Stimulated activated memory B cell treated with anti-CD40 and anti-IgM and Interleukin-4, amounts not matched to agents 10 μg/mL and 1 μg/mL and 100 μg/mL, for 72 hours (primary cell): Measurements from ENCODE around the gene ACTR3.

Experiments used
- ATAC-seq: fragments of 150-1000 bp; cut with Tn5 transposase; 2 replicates; pipeline ENCODE4 v1.10.0; 2021
- H3K27ac Mint-ChIP-seq: one replicate; pipeline ENCODE4 v1.8.0; 2022; ENCODE audit warnings: mild to moderate bottlenecking, mixed read lengths
- H3K27me3 Mint-ChIP-seq: one replicate; pipeline ENCODE4 v1.8.0; 2022; ENCODE audit warnings: mixed read lengths
- H3K36me3 Mint-ChIP-seq: one replicate; pipeline ENCODE4 v1.8.0; 2022; ENCODE audit warnings: mixed read lengths
- H3K4me1 Mint-ChIP-seq: one replicate; pipeline ENCODE4 v1.8.0; 2022; ENCODE audit warnings: mixed read lengths
- H3K4me3 Mint-ChIP-seq: one replicate; pipeline ENCODE4 v1.8.0; 2022; ENCODE audit warnings: mild to moderate bottlenecking, moderate library complexity, mixed read lengths
- H3K9me3 Mint-ChIP-seq: one replicate; pipeline ENCODE4 v1.8.0; 2022; ENCODE audit warnings: mixed read lengths

Gene ACTR3

GRCh38 chr2:113890253-113891235, 655 bp downstream of the ACTR3 start:
- no peaks in the 10 kb centered on the region for H3K27me3 Mint-ChIP-seq
- peaks cover 34% of the 10 kb centered on the region for H3K36me3 Mint-ChIP-seq

GRCh38 chr2:113891265-113891959, 1.5 kb downstream of the ACTR3 start:
- no peak for ATAC-seq
- Mint-ChIP-seq H3K4me1 (peaks cover 80% of the 10 kb centered on the region), H3K27ac (peak overlapping the region; percentile 98), H3K9me3 (no peaks in the 10 kb centered on the region), H3K4me3 (peak overlapping the region; percentile 99), H3K27me3 (no peaks in the 10 kb centered on the region), H3K36me3 (peaks cover 43% of the 10 kb centered on the region)

More at GRCh38 chr2:113890253-113891235, 655 bp downstream of the ACTR3 start:
- ATAC-seq = peak; percentile 61
- Mint-ChIP-seq H3K4me3 (peak overlapping the region; percentile 99), H3K9me3 (no peaks in the 10 kb centered on the region), H3K4me1 (peaks cover 77% of the 10 kb centered on the region), H3K27ac (peak overlapping the region; percentile 98)

GRCh38 chr2:113892004-113892710, 2.3 kb downstream of the ACTR3 start:
- H3K36me3 Mint-ChIP-seq = peaks cover 44% of the 10 kb centered on the region

GRCh38 chr2:113894156-113894743, 4.4 kb downstream of the ACTR3 start:
- H3K4me1 Mint-ChIP-seq = peaks cover 76% of the 10 kb centered on the region

More at GRCh38 chr2:113892004-113892710, 2.3 kb downstream of the ACTR3 start:
- Mint-ChIP-seq H3K27ac (peak overlapping the region; percentile 98), H3K4me1 (peaks cover 80% of the 10 kb centered on the region), H3K4me3 (peak overlapping the region; percentile 74), H3K27me3 (no peaks in the 10 kb centered on the region), H3K9me3 (no peaks in the 10 kb centered on the region)
- ATAC-seq = no peak

GRCh38 chr2:113895301-113895700, 5.4 kb downstream of the ACTR3 start:
- no peak for ATAC-seq
- Mint-ChIP-seq H3K4me1 (peaks cover 86% of the 10 kb centered on the region), H3K27me3 (no peaks in the 10 kb centered on the region), H3K4me3 (peak overlapping the region; percentile 74), H3K27ac (peak overlapping the region; percentile 98), H3K9me3 (no peaks in the 10 kb centered on the region), H3K36me3 (peaks cover 60% of the 10 kb centered on the region)

More at GRCh38 chr2:113894156-113894743, 4.4 kb downstream of the ACTR3 start:
- Mint-ChIP-seq H3K9me3 (no peaks in the 10 kb centered on the region), H3K27ac (peak overlapping the region; percentile 98), H3K27me3 (no peaks in the 10 kb centered on the region), H3K4me3 (peak overlapping the region; percentile 74), H3K36me3 (peaks cover 52% of the 10 kb centered on the region)
- ATAC-seq = no peak

- no peak for ATAC-seq
- Mint-ChIP-seq H3K36me3 (peaks cover 64% of the 10 kb centered on the region), H3K4me3 (peak overlapping the region; percentile 74), H3K4me1 (peaks cover 91% of the 10 kb centered on the region), H3K9me3 (no peaks in the 10 kb centered on the region), H3K27ac (peak overlapping the region; percentile 98), H3K27me3 (no peaks in the 10 kb centered on the region)
Measured at GRCh38 chr2:113895819-113896563, 6.1 kb downstream of the ACTR3 start.

- no peaks in the 10 kb centered on the region for H3K9me3 Mint-ChIP-seq
- H3K4me1 Mint-ChIP-seq = peaks cover 95% of the 10 kb centered on the region
- no peak for ATAC-seq
- peak overlapping the region; percentile 74 for H3K4me3 Mint-ChIP-seq
- H3K27me3 Mint-ChIP-seq = no peaks in the 10 kb centered on the region
- H3K36me3 Mint-ChIP-seq = peaks cover 62% of the 10 kb centered on the region
- peak overlapping the region; percentile 98 for H3K27ac Mint-ChIP-seq
Measured at GRCh38 chr2:113896791-113897190, 6.9 kb downstream of the ACTR3 start.

GRCh38 chr2:113898081-113898480, 8.2 kb downstream of the ACTR3 start:
- no peaks in the 10 kb centered on the region for H3K9me3 Mint-ChIP-seq
- H3K27me3 Mint-ChIP-seq = no peaks in the 10 kb centered on the region
- H3K27ac Mint-ChIP-seq = peak overlapping the region; percentile 98
- no peak for ATAC-seq
- peak overlapping the region; percentile 71 for H3K4me3 Mint-ChIP-seq
- H3K4me1 Mint-ChIP-seq = peaks cover 96% of the 10 kb centered on the region
- peaks cover 53% of the 10 kb centered on the region for H3K36me3 Mint-ChIP-seq

GRCh38 chr2:113899166-113899565, 9.3 kb downstream of the ACTR3 start:
- Mint-ChIP-seq H3K27ac (peak overlapping the region; percentile 56), H3K36me3 (peaks cover 54% of the 10 kb centered on the region), H3K4me3 (peak overlapping the region; percentile 13), H3K9me3 (no peaks in the 10 kb centered on the region), H3K27me3 (no peaks in the 10 kb centered on the region), H3K4me1 (peaks cover 96% of the 10 kb centered on the region)
- ATAC-seq = no peak

GRCh38 chr2:113901943-113902342, 12.1 kb downstream of the ACTR3 start:
- peaks cover 95% of the 10 kb centered on the region for H3K4me1 Mint-ChIP-seq
- no peaks in the 10 kb centered on the region for H3K27me3 Mint-ChIP-seq
- H3K36me3 Mint-ChIP-seq = peaks cover 67% of the 10 kb centered on the region
- peak overlapping the region; percentile 43 for H3K4me3 Mint-ChIP-seq
- H3K27ac Mint-ChIP-seq = peak overlapping the region; percentile 81
- H3K9me3 Mint-ChIP-seq = peaks cover 3% of the 10 kb centered on the region
- no peak for ATAC-seq

- Mint-ChIP-seq H3K9me3 (peaks cover 3% of the 10 kb centered on the region), H3K27me3 (no peaks in the 10 kb centered on the region), H3K4me3 (no peak overlapping the region), H3K36me3 (peaks cover 65% of the 10 kb centered on the region), H3K27ac (no peak overlapping the region), H3K4me1 (peaks cover 86% of the 10 kb centered on the region)
- ATAC-seq = no peak
Measured at GRCh38 chr2:113905886-113906285, 16.0 kb downstream of the ACTR3 start.

GRCh38 chr2:113906647-113907046, 16.8 kb downstream of the ACTR3 start:
- no peak for ATAC-seq
- Mint-ChIP-seq H3K27ac (no peak overlapping the region), H3K4me1 (peaks cover 86% of the 10 kb centered on the region), H3K36me3 (peaks cover 66% of the 10 kb centered on the region), H3K27me3 (no peaks in the 10 kb centered on the region), H3K4me3 (no peak overlapping the region), H3K9me3 (peaks cover 3% of the 10 kb centered on the region)

GRCh38 chr2:113907297-113907696, 17.4 kb downstream of the ACTR3 start:
- H3K36me3 Mint-ChIP-seq = peaks cover 66% of the 10 kb centered on the region
- peaks cover 3% of the 10 kb centered on the region for H3K9me3 Mint-ChIP-seq
- no peak overlapping the region for H3K4me3 Mint-ChIP-seq
- no peaks in the 10 kb centered on the region for H3K27me3 Mint-ChIP-seq
- no peak for ATAC-seq
- peaks cover 86% of the 10 kb centered on the region for H3K4me1 Mint-ChIP-seq
- H3K27ac Mint-ChIP-seq = no peak overlapping the region

GRCh38 chr2:113910110-113910717, 20.3 kb downstream of the ACTR3 start:
- Mint-ChIP-seq H3K4me1 (peaks cover 67% of the 10 kb centered on the region), H3K9me3 (peaks cover 3% of the 10 kb centered on the region), H3K4me3 (peak overlapping the region; percentile 38), H3K36me3 (peaks cover 50% of the 10 kb centered on the region), H3K27ac (peak overlapping the region; percentile 69), H3K27me3 (no peaks in the 10 kb centered on the region)
- ATAC-seq = peak; percentile 68
